Naive B cell (primary cell): ENCODE results near the gene FN3K. TPM values are rescaled to one million over a fixed set of nuclear protein-coding genes. Genes with fewer than 3 reads are reported as not detected.
"Not testable (repeated sequence)": the region's sequence is repeated elsewhere in the genome, so short reads cannot be mapped to it uniquely, and the experiment has no call there.

Experiments used
- ATAC-seq, 2 donors: fragments of 150-1000 bp; cut with Tn5 transposase; 2 replicates each; pipeline ENCODE4 v1.10.0; 2021; ENCODE audit warnings: low read depth in 2 of 2, mild to moderate bottlenecking in 2 of 2, moderate library complexity in 2 of 2
- DNase-seq: peaks from one replicate; pipeline ENCODE4 v3.0.0; 2022
- H3K27ac Mint-ChIP-seq, 6 donors: one replicate each; pipeline ENCODE4 v1.8.0; 2020 to 2022; ENCODE audit warnings: mild to moderate bottlenecking in 6 of 6, mixed read lengths in 6 of 6, moderate library complexity in 5 of 6, inconsistent platforms in 2 of 6
- H3K27me3 Mint-ChIP-seq, 3 donors: one replicate each; pipeline ENCODE4 v1.8.0; 2021 to 2022; ENCODE audit warnings: mixed read lengths in 3 of 3, mild to moderate bottlenecking in 1 of 3
- H3K36me3 Mint-ChIP-seq, 2 donors: one replicate each; pipeline ENCODE4 v1.8.0; 2020 to 2022; ENCODE audit warnings: mixed read lengths in 2 of 2, inconsistent platforms in 1 of 2, mild to moderate bottlenecking in 1 of 2
- H3K4me1 Mint-ChIP-seq, 3 donors: one replicate each; pipeline ENCODE4 v1.8.0; 2020 to 2022; ENCODE audit warnings: mixed read lengths in 3 of 3, inconsistent platforms in 1 of 3, mild to moderate bottlenecking in 1 of 3, moderate library complexity in 1 of 3
- H3K4me3 Mint-ChIP-seq, 8 donors: one replicate each; pipeline ENCODE4 v1.8.0; 2020 to 2022; ENCODE audit warnings: mild to moderate bottlenecking in 8 of 8, mixed read lengths in 8 of 8, moderate library complexity in 8 of 8, inconsistent platforms in 2 of 8
- H3K9me3 Mint-ChIP-seq, 7 donors: one replicate each; pipeline ENCODE4 v1.8.0; 2020 to 2022; ENCODE audit warnings: mixed read lengths in 7 of 7, mild to moderate bottlenecking in 5 of 7, inconsistent platforms in 2 of 7, moderate library complexity in 1 of 7
- polyA plus RNA-seq, 6 donors: library from polyadenylated mRNA; unstranded; fragments of 300-500 nt; fragmentation: Illumina TruSeq; gene quantifications; one replicate each; pipeline ENCODE4 v1.2.3, GENCODE V29; 2021; ENCODE audit warnings: low read depth in 6 of 6

Gene FN3K
- polyA plus RNA-seq, 6 donors from 2014 or later: not detected

DNA sequence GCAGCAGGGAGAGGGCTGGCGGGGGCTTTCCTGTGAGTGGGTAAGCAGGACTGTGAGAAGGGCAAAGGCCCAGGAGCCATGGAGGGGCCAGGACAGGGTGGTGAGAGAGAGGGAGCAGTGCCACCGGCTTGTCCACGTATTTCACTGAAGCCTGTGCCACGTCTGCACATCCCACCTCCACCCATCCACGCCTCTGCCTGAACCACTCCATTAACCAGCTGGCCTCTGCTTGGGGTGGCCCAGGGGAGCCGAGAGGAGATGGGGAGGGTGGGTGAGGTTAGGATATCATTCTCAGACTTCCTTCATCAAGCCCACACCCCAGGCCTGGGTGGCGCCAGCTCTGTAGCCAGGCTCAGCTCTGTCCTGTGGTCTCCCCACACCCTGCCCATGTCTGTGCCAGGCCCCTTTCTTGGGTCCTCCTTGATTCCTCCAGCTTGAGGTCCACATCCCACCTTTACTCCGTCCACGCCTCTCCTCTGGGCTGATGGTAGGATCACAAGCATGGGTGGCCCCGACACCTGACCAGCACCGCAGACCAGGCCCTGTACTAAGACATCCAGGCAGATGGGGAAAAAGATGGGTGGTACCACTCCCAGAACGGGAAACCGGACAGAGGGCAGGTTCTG lies 3.2 kb upstream of the FN3K start:
- Mint-ChIP-seq H3K4me1 (peaks cover 0 to 4% (median 0%) of the 10 kb centered on the region in 3 donors), H3K27me3 (peaks cover 0 to 7% (median 0%) of the 10 kb centered on the region in 3 donors), H3K36me3 (peaks cover 16 to 24% of the 10 kb centered on the region in 2 donors), H3K4me3 (no peak overlapping the region), H3K27ac (no peak overlapping the region), H3K9me3 (peaks cover 4 to 16% (median 9%) of the 10 kb centered on the region in 7 donors)
- DNase-seq (no peak), ATAC-seq (no peak)

DNA sequence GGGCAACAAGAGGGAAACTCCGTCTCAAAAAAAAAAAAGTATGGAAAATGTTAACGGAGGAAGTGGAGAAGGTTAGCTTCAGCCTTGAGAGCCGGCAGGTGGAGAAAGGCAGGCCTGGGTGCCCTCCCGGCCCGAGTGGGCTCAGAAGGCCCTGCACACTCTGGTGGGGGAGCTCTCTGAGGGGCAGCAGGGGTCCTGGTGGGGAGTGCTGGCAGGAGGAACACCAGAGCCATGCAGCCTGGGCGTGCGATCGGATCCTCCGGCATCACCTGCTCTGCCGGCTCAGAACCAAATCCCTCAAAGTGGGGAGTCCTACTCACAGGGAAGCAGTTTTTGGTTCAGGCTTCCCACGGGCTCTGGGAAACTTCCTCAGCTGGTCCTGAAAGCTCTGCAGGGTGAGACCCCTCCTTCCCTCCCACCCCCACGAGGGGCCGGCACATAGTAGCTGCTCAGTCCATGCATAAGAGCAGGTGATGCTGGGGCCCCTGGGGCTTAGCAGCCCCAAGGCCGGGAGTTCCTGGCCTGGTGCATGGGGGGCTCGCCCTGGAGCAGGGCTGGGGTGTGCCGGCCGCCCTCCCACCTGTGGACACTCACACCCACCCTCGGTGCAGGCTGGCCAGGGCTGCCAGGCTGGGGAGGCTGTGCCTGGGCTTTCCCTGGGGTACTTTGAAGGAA lies 1.2 kb downstream of the FN3K start:
- DNase-seq (no peak), ATAC-seq (no peak)
- peaks cover 15 to 25% of the 10 kb centered on the region in 2 donors for H3K36me3 Mint-ChIP-seq
- H3K9me3 Mint-ChIP-seq: peaks cover 9 to 32% (median 14%) of the 10 kb centered on the region in 7 donors
- no peak overlapping the region for H3K27ac Mint-ChIP-seq
- peaks cover 0 to 4% (median 0%) of the 10 kb centered on the region in 3 donors for H3K4me1 Mint-ChIP-seq
- H3K4me3 Mint-ChIP-seq: peak overlapping the region in 3 of 8 donors; percentile 30 to 54 (median 45)
- H3K27me3 Mint-ChIP-seq: peaks cover 0 to 7% (median 0%) of the 10 kb centered on the region in 3 donors

DNA sequence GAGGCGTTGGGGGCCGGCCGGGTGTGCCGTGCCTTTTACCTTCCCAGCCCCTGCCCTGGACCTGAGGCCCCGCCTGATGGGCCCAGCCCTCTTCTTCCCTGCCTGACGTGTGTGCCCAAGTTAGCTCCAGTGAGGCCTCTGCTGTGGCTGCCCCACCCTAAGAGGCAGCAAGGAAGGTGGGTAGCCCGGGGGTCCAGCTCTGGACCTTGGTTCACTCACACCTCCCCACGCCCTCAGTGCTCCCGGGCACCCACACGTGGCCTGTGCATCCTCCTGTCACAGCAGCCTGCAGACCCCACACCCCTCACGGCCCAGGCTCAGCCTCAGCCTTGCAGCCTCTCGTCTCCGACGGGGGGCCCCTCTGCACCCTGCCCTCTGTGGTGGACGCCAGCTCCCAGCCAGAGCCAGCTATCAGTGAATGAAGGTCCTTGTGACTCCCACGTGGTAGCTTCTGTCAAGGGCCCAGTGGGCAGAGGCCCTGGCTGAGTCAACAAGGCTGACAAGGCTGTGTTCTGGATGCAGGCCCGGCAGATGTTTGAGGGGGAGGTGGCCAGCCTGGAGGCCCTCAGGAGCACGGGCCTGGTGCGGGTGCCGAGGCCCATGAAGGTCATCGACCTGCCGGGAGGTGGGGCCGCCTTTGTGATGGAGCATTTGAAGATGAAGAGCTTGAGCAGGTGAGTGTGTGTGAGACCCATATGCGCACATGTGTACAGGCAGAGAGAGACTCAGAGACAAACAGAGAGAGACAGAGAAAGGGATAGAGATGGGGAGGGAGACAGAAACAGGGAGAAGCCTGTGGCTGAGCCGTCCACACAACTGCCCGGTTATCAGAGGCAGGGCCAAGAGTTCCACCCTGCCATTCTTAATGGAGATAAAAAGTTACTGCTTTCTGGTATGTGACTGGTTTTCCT lies 2.8 kb downstream of the FN3K start:
- ATAC-seq (no peak), DNase-seq (no peak)
- H3K27ac Mint-ChIP-seq: no peak overlapping the region
- H3K9me3 Mint-ChIP-seq: peaks cover 8 to 29% (median 16%) of the 10 kb centered on the region in 7 donors
- H3K36me3 Mint-ChIP-seq: peaks cover 14 to 17% of the 10 kb centered on the region in 2 donors
- no peak overlapping the region for H3K4me3 Mint-ChIP-seq
- peaks cover 0 to 4% (median 0%) of the 10 kb centered on the region in 3 donors for H3K4me1 Mint-ChIP-seq
- peaks cover 0 to 7% (median 0%) of the 10 kb centered on the region in 3 donors for H3K27me3 Mint-ChIP-seq

DNA sequence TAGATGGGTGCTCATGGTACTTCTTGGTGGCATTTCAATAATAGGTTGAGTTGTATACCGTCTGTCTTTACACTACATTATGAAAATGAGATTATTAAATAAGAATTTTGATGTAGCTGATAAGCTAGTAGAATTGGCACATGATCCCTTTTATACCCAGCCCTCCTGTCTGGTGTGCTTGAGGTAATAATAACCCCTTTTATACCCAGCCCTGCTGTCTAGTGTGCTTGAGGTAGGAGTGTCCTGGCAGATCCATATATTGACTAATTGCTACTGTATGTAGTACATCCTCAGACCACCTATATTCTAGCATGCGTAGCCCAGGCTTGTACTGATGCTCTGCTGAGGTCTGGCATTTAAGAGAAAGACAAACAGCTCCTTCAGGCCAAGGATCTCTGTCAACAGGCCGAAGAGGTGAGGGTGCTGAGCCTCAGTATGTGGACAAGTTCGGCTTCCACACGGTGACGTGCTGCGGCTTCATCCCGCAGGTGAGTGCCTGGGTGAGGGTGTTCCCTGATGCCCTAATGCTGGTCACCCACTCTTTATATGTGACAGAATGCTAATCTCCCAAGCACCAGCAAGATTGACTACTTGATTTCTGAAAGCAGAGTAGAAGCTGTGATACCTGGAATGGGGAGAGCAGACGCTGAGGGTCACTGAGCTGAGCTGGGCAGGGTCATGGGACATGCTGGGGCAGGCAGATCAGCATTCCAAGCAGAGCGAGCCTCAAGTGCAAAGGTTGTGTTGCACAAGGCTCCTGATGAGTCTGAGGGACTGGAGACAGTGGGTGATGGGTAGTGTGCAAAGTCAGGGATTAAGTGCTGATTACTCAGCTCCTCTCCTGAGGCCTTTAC lies 5.7 kb downstream of the FN3K start:
- Mint-ChIP-seq H3K4me1 (peaks cover 0 to under 1% (median 0%) of the 10 kb centered on the region in 3 donors), H3K4me3 (no peak overlapping the region), H3K36me3 (peaks cover 8 to 15% of the 10 kb centered on the region in 2 donors), H3K9me3 (peaks cover 4 to 26% (median 14%) of the 10 kb centered on the region in 7 donors), H3K27ac (peak overlapping the region in 1 of 6 donors; percentile 61), H3K27me3 (peaks cover 0 to 5% (median 0%) of the 10 kb centered on the region in 3 donors)
- no peak for DNase-seq
- no peak for ATAC-seq

DNA sequence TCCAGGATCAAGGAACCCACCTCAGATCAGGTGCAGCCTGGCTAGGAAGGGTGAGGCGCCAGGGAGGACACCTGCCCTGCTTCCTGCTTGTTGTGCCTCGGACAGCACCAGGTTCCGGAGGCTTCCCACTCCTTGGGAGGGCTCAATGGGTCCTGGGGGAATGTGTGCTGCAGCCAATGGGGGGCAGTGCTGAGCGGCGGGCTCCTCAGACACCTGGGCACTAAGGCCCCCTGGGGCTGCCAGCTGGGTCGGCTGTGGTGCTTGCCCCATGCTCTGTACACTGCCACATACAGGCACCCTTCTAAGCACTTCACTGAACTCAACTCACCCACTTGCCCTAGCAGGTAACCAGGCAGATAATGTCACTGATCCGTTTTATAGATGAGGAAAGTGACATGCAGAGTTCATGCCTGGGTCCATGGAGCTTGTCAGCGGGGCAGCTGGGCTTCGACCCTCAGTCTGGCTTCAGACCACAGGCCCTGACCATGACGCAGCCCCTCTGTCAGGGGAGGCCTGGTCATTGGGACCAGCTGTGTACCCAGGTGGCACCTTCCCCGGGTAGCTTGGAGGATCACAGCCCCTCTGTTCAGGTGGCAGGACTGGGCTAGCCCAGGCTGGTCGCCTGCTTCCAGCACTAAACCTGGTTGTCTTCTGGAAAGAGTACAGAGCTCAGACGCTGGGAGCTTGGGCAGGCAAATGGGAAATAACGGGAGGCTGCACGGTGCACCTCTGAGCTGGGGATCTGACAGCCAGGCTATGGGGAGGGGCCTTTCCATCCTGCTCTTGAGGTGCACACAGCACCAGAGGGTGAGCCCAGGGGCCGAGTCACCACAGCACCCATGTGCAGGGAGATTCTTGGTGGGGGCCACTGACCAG lies 8.2 kb downstream of the FN3K start:
- Mint-ChIP-seq H3K27ac (no peak overlapping the region), H3K27me3 (no peaks in the 10 kb centered on the region)

DNA sequence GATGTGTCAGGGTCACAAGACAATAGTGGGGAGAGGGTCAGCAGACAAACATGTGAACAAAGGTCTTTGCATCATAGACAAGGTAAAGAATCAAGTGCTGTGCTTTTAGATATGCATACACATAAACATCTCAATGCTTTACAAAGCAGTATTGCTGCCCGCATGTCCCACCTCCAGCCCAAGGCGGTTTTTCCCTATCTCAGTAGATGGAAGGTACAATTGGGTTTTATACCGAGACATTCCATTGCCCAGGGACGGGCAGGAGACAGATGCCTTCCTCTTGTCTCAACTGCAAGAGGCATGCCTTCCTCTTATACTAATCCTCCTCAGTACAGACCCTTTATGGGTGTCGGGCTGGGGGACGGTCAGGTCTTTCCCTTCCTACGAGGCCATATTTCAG lies 9.3 kb downstream of the FN3K start:
- DNase-seq, H3K27ac Mint-ChIP-seq, H3K4me1 Mint-ChIP-seq, H3K27me3 Mint-ChIP-seq, H3K4me3 Mint-ChIP-seq, ATAC-seq: not testable (repeated sequence)
- H3K9me3 Mint-ChIP-seq: peaks cover 4 to 41% (median 19%) of the 10 kb centered on the region in 7 donors
- peaks cover 8 to 15% of the 10 kb centered on the region in 2 donors for H3K36me3 Mint-ChIP-seq

More for the DNA sequence above, 8.2 kb downstream of the FN3K start:
- no peaks in the 10 kb centered on the region for H3K4me1 Mint-ChIP-seq
- peaks cover 4 to 41% (median 19%) of the 10 kb centered on the region in 7 donors for H3K9me3 Mint-ChIP-seq
- ATAC-seq (no peak), DNase-seq (no peak)
- no peak overlapping the region for H3K4me3 Mint-ChIP-seq
- peaks cover 8 to 15% of the 10 kb centered on the region in 2 donors for H3K36me3 Mint-ChIP-seq

DNA sequence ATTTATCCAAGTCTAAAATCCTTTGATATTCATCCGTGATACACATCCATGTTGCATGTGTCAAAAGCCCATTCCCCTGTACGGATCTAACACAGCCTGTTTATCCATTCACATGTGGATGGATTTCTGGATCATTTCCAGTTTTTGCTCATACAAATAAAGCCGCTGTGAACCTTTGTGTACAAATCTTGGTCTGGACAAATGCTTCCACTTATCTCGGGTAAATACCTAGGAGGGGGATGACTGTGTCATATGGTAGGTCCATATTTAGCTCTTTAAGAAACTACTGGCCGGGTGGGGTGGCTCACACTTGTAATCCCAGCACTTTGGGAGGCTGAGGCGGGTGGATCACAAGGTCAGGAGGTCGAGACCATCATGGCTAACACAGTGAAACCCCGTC lies 10.1 kb downstream of the FN3K start:
- no peak for ATAC-seq
- Mint-ChIP-seq H3K36me3 (peaks cover 8 to 15% of the 10 kb centered on the region in 2 donors), H3K27me3 (no peaks in the 10 kb centered on the region), H3K4me1 (peaks cover 0 to 4% (median 0%) of the 10 kb centered on the region in 3 donors), H3K9me3 (peaks cover 4 to 35% (median 16%) of the 10 kb centered on the region in 7 donors), H3K27ac (peak overlapping the region in 1 of 6 donors; percentile 29), H3K4me3 (peak overlapping the region in 1 of 8 donors; percentile 22)
- no peak for DNase-seq

DNA sequence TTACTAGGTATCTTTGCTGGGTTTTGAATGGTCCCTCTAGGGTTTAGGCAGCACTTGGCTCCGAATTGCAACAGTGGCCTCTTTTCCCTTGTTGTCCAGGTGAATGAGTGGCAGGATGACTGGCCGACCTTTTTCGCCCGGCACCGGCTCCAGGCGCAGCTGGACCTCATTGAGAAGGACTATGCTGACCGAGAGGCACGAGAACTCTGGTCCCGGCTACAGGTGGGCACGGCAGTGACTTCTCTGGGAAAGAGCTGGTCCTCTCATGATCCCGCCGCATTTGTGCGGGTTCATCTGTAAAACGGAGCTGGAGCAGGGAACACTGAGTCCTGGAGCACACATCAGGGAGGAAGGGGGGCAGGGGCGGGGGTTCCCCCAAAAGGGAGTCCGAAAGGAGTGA lies 13.3 kb downstream of the FN3K start:
- no peaks in the 10 kb centered on the region for H3K36me3 Mint-ChIP-seq
- H3K4me3 Mint-ChIP-seq: peak overlapping the region in 1 of 8 donors; percentile 75
- H3K9me3 Mint-ChIP-seq: peaks cover 0 to 18% (median 7%) of the 10 kb centered on the region in 7 donors
- H3K4me1 Mint-ChIP-seq: peaks cover 8 to 15% (median 10%) of the 10 kb centered on the region in 3 donors
- no peaks in the 10 kb centered on the region for H3K27me3 Mint-ChIP-seq
- H3K27ac Mint-ChIP-seq: peak overlapping the region in 1 of 6 donors; percentile 78
- no peak for DNase-seq
- ATAC-seq: no peak

DNA sequence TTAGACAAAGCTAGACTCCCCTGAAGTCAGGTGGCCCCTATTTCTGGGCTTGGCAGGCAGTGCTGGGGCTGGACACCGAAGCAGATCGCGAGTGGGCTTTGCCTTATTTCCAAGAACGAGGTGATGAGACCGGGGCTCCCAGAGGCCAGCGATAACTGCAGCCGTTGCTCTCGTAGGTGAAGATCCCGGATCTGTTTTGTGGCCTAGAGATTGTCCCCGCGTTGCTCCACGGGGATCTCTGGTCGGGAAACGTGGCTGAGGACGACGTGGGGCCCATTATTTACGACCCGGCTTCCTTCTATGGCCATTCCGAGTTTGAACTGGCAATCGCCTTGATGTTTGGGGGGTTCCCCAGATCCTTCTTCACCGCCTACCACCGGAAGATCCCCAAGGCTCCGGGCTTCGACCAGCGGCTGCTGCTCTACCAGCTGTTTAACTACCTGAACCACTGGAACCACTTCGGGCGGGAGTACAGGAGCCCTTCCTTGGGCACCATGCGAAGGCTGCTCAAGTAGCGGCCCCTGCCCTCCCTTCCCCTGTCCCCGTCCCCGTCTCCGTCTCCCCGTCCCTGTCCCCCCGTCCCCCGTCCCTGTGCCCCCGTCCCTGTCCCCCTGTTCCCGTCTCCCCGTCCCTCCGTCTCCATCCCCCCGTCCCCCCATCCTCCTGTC lies 15.0 kb downstream of the FN3K start:
- DNase-seq (no peak), ATAC-seq (no peak)
- Mint-ChIP-seq H3K9me3 (peaks cover 0 to 18% (median 7%) of the 10 kb centered on the region in 7 donors), H3K36me3 (no peaks in the 10 kb centered on the region), H3K4me1 (peaks cover 16 to 28% (median 19%) of the 10 kb centered on the region in 3 donors), H3K27me3 (no peaks in the 10 kb centered on the region), H3K4me3 (peak overlapping the region; percentile 54 to 88 (median 74)), H3K27ac (peak overlapping the region in 4 of 6 donors; percentile 26 to 88 (median 55))

DNA sequence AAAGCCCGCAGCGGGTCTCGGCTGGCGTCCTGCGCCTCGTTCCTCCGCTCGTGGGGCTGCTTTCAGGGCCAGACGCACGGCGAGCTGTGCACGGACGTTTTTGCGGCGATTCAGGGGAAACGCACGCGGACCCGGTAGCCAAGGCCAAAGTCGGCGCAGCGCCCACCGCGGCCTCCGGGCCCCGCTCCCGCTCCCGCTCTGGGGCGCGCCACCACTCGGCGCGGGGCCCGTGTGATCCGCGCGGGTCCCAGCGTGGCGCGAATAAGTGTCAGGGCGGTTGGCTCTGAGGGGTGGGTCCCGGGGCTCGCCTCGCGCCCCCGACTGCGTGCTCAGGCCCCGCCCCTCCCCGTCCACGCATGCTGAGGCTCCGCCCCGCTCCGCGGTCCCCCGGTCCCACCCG lies 15.8 kb downstream of the FN3K start:
- no peaks in the 10 kb centered on the region for H3K36me3 Mint-ChIP-seq
- peak; percentile 77 for DNase-seq
- peaks cover 23 to 33% (median 24%) of the 10 kb centered on the region in 3 donors for H3K4me1 Mint-ChIP-seq
- H3K27me3 Mint-ChIP-seq: no peaks in the 10 kb centered on the region
- peak overlapping the region in 1 of 6 donors; percentile 85 for H3K27ac Mint-ChIP-seq
- H3K9me3 Mint-ChIP-seq: peaks cover 0 to 15% (median 4%) of the 10 kb centered on the region in 7 donors
- ATAC-seq: peak; percentile 51 to 53
- H3K4me3 Mint-ChIP-seq: peak overlapping the region in 4 of 8 donors; percentile 42 to 84 (median 74)
